Activated CD4-positive, alpha-beta T cell treated with anti-CD3 and anti-CD28 coated beads, Interleukin-2, amount 10 ng/mL, durations not matched to agents 7 days and 5 days (primary cell): Measurements from ENCODE around the gene CNTNAP2. TPM values are rescaled to one million over a fixed set of nuclear protein-coding genes. Genes with fewer than 3 reads are reported as not detected.

Experiments
- CTCF ChIA-PET: fragments of 350-600 bp; sonication (Branson Sonifier 250); formaldehyde crosslinking; loops from one replicate; lab custom pipeline; 2021; ENCODE audit warnings: antibody characterized with exemption; lab: Charles Lee
- POLR2A ChIA-PET: fragments of 350-600 bp; sonication (Branson Sonifier 250); formaldehyde crosslinking; loops from one replicate; lab custom pipeline; 2021; ENCODE audit warnings: antibody characterized with exemption; lab: Charles Lee
- DNase-seq: peaks from one replicate; pipeline ENCODE4 v3.0.0-alpha.2; 2020
- H3K27ac Mint-ChIP-seq: one replicate; pipeline ENCODE4 v1.8.0; 2021; ENCODE audit warnings: mild to moderate bottlenecking, moderate library complexity, mixed read lengths
- H3K27me3 Mint-ChIP-seq: one replicate; pipeline ENCODE4 v1.8.0; 2021; ENCODE audit warnings: mixed read lengths
- H3K36me3 Mint-ChIP-seq: one replicate; pipeline ENCODE4 v1.8.0; 2021; ENCODE audit warnings: low read depth, mixed read lengths
- H3K4me1 Mint-ChIP-seq: one replicate; pipeline ENCODE4 v1.8.0; 2021; ENCODE audit warnings: mixed read lengths
- H3K4me3 Mint-ChIP-seq: one replicate; pipeline ENCODE4 v1.8.0; 2021; ENCODE audit warnings: mild to moderate bottlenecking, moderate library complexity, mixed read lengths
- H3K9me3 Mint-ChIP-seq: one replicate; pipeline ENCODE4 v1.8.0; 2021; ENCODE audit warnings: mixed read lengths
- total RNA-seq, 2 experiments: library from RNA; stranded (reverse); gene quantifications; one replicate each; pipeline ENCODE4 v1.2.3, GENCODE V29; 2021

Gene CNTNAP2
- total RNA-seq, 2 experiments from 2014 or later: not detected

DNA sequence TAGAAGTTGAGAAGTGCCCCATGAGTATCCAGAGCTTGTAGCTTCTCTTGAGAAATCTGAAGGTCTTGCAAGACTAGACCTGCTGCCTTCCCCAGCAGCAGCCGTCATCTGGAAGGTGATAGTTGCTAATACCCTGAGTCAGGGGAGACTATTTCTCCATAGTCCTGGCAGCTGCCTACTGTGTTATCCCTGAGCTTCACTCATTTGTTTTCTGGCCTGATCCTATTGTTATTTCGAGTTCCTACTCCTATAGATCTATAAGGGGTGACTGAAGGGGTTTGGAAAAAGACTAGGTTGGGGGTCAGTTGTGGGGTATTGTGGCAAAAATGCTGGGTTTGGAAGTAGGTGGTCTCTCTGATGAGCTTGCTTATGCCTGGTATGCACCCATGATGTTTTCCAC lies 297.8 kb downstream of the CNTNAP2 start:
- no peak overlapping the region for H3K4me3 Mint-ChIP-seq
- H3K27ac Mint-ChIP-seq: no peak overlapping the region
- ChIA-PET POLR2A (no interaction called here), CTCF (no interaction called here)
- H3K36me3 Mint-ChIP-seq: no peaks in the 10 kb centered on the region
- H3K27me3 Mint-ChIP-seq: no peaks in the 10 kb centered on the region
- H3K9me3 Mint-ChIP-seq: no peaks in the 10 kb centered on the region
- no peaks in the 10 kb centered on the region for H3K4me1 Mint-ChIP-seq
- no peak for DNase-seq

DNA sequence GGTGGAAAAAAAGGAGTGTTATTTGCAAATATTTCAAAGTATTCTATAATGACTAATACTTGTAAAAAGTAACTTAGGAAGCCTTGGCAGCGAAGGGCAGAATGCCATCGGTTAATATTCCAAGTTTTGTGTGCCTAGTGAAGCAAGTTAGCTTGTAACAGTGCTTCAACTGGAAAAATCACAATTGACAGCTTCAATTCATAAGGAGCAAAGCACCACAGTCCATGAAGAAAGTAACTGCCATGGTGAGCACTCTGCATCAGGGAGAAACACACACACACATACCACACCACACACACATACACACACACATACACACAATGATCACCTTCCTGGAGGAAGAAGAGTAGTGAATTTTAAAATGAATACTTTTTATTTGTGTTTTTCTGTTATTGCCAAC lies 298.3 kb downstream of the CNTNAP2 start:
- H3K4me1 Mint-ChIP-seq: no peaks in the 10 kb centered on the region
- ChIA-PET POLR2A (no interaction called here), CTCF (no interaction called here)
- DNase-seq: no peak
- no peaks in the 10 kb centered on the region for H3K36me3 Mint-ChIP-seq
- no peak overlapping the region for H3K27ac Mint-ChIP-seq
- no peaks in the 10 kb centered on the region for H3K27me3 Mint-ChIP-seq
- no peak overlapping the region for H3K4me3 Mint-ChIP-seq
- no peaks in the 10 kb centered on the region for H3K9me3 Mint-ChIP-seq

DNA sequence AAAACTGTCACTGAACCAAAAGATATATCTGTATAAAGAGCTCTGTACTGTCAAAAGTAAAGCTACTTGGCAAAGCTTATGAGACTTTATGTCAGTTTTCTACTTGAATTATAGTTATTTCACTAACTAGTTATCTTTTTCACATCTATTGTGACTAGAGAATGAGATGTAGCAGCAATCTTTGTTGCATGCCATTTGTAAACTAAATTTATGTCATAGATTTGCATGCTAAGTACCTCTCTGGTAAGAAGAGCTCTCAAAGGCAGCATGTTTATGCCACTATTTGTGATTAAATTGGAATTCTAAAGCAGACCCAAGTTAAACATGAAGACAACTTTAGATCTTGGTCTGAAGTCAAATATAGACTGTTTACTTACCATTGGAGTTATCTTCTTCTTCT lies 300.6 kb downstream of the CNTNAP2 start:
- POLR2A ChIA-PET: no interaction called here
- Mint-ChIP-seq H3K27ac (no peak overlapping the region), H3K4me3 (no peak overlapping the region), H3K27me3 (no peaks in the 10 kb centered on the region), H3K4me1 (no peaks in the 10 kb centered on the region), H3K9me3 (no peaks in the 10 kb centered on the region), H3K36me3 (no peaks in the 10 kb centered on the region)
- no peak for DNase-seq
- CTCF ChIA-PET: no interaction called here

DNA sequence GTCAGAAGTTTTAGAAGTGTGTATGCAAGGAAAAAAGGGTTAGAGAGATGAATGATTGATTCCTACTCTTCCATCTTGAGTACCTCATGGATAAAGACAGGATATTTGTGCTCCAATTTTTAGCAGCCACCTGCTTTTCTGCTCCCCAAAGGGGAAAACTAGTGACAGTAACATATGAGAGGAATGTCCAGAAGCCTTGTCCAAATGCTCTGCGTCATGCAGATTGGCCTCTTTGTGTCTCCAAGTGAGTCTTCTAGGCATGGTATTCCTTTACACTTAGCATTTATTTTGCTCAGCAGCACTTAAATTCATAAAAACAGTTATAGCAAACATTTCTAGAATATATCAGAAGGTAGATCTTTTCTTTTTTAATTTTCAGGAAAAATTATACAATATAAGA lies 306.8 kb downstream of the CNTNAP2 start:
- Mint-ChIP-seq H3K27me3 (no peaks in the 10 kb centered on the region), H3K36me3 (no peaks in the 10 kb centered on the region), H3K4me1 (no peaks in the 10 kb centered on the region), H3K9me3 (no peaks in the 10 kb centered on the region), H3K27ac (no peak overlapping the region), H3K4me3 (no peak overlapping the region)
- DNase-seq: no peak
- CTCF ChIA-PET: no interaction called here
- POLR2A ChIA-PET: no interaction called here

DNA sequence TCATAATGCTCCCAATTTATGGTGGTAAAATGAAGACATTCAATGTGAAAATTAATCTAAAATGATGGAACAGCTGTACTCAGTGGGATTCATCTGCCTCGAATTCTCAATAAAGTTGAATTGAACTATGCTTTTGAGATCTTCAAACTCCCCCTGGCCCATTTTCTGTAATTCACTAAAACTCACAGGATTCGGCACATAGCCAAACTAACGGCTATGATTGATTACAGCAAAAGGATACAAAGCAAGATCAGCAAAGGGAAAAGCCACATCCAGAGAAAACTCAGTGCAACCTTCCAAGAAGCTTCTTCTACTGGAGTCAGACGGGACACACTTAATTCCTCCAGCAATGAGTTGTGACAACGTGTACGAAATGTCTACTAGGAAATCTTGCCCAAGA lies 307.5 kb downstream of the CNTNAP2 start:
- Mint-ChIP-seq H3K27me3 (no peaks in the 10 kb centered on the region), H3K27ac (no peak overlapping the region)
- CTCF ChIA-PET: no interaction called here

DNA sequence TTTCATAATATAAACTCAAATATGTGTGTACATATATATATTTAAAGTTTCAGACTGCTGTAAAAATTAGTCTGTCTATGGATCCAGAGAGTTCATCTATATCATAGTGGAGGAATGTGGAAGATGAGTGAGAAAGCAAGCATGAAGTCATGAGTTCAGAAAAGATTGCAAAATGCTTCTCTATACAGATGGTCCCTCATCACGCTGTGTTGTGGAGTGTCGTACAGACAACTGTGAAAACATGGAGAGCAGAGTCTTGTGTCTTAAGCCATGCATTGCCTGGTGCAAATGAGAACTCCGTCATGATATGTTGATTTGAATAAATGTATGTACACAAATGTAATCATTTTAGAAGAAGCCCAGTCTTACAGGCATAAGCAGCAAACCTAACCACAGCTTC lies 316.9 kb downstream of the CNTNAP2 start:
- CTCF ChIA-PET: no interaction called here
- DNase-seq: no peak
- Mint-ChIP-seq H3K27me3 (no peaks in the 10 kb centered on the region), H3K4me3 (no peak overlapping the region), H3K36me3 (no peaks in the 10 kb centered on the region), H3K9me3 (no peaks in the 10 kb centered on the region), H3K27ac (no peak overlapping the region), H3K4me1 (no peaks in the 10 kb centered on the region)
- POLR2A ChIA-PET: no interaction called here

More for the DNA sequence above, 307.5 kb downstream of the CNTNAP2 start:
- POLR2A ChIA-PET: no interaction called here
- DNase-seq: no peak
- Mint-ChIP-seq H3K4me3 (no peak overlapping the region), H3K36me3 (no peaks in the 10 kb centered on the region), H3K9me3 (no peaks in the 10 kb centered on the region), H3K4me1 (no peaks in the 10 kb centered on the region)

DNA sequence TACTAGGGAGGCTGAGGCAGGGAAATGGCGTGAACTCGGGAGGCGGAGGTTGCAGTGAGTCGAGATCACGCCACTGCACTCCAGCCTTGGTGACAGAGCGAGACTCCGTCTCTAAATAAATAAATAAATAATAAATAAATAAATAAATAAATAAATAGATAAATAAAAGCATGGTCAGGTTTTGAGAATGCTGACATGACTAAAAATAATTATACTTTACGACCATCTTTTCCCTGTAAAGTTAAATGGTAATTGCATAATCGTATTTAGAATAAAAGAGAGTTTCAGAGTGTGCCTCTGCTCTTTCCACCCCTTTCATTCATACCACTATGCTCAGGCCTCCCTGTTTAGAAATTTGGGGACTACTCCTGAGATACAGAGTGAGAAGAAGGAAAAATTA lies 326.5 kb downstream of the CNTNAP2 start:
- ChIA-PET POLR2A (no interaction called here), CTCF (no interaction called here)
- no peaks in the 10 kb centered on the region for H3K9me3 Mint-ChIP-seq
- no peaks in the 10 kb centered on the region for H3K27me3 Mint-ChIP-seq
- H3K27ac Mint-ChIP-seq: no peak overlapping the region
- H3K36me3 Mint-ChIP-seq: no peaks in the 10 kb centered on the region
- H3K4me1 Mint-ChIP-seq: no peaks in the 10 kb centered on the region
- no peak for DNase-seq
- H3K4me3 Mint-ChIP-seq: no peak overlapping the region

DNA sequence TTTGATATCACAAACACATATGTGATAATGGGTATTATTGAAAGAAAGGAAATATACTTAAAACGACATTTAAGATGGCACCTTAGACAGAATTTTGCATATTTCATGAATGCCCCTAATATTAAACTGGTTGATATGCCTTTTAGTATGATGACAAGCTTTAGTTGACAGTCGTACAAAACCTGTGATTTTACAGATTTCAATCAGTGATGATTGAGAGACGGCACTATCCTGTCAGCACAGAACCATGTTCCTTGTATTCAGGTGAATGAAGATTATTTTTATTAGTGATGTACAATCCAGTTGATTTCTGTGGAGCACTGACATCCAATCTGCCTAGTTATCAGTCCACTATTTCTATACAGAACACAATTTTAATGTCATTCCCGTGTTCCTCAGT lies 333.0 kb downstream of the CNTNAP2 start:
- no peaks in the 10 kb centered on the region for H3K9me3 Mint-ChIP-seq

DNA sequence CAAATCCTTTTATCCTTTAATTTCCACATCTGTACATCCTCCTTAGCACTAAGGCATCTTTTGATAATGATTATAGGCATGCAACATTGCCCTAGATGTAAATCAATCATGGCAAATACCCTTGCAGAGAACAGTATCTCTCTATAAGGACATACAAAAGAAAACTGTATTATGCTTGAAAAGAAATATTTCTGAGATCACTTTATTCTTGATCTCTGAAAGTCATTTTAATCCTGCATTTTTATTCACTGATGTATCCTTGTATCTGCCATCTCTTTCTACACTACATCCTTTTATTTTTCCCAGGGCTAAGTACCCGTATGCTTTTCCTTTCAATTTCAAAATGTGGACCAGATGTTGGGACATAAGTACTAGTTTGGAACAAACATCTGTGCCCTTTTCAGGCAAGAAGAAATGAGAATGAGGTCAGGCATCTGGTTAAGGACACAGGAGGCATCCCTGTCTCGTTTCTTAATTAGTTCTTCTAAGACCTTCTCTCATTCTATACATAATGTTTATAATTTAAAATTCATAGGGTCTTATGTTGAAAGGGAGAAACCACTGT lies 338.6 kb downstream of the CNTNAP2 start:
- H3K27ac Mint-ChIP-seq: no peak overlapping the region
- ChIA-PET POLR2A (no interaction called here), CTCF (no interaction called here)

More for the DNA sequence above, 333.0 kb downstream of the CNTNAP2 start:
- no peak overlapping the region for H3K4me3 Mint-ChIP-seq
- ChIA-PET CTCF (interaction anchor here (0.9 kb wide), 1 partner anchor 8 kb away, joined by 4 read pairs; no protein-coding TSS in a partner anchor), POLR2A (no interaction called here)
- H3K27me3 Mint-ChIP-seq: no peaks in the 10 kb centered on the region
- no peak for DNase-seq
- no peaks in the 10 kb centered on the region for H3K36me3 Mint-ChIP-seq
- no peak overlapping the region for H3K27ac Mint-ChIP-seq
- no peaks in the 10 kb centered on the region for H3K4me1 Mint-ChIP-seq

DNA sequence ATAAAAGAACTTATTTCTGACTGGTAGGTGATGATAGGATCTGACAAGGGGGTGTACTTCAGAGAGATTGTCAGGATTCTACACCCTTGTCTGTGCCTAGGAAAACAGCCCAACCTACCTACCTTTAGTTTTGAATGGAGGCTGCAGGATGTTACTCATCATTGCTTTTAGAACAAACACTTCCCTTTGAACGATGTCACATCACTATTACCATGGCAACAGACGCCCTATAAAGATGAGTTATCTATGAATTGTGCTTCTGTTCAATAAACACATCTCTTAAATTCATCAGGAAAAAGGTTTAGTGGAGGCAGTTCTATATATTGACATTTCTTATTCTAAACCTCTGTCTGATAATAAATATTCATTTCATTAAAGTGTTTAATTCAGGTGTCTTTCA lies 362.4 kb downstream of the CNTNAP2 start:
- no peaks in the 10 kb centered on the region for H3K36me3 Mint-ChIP-seq
- H3K27ac Mint-ChIP-seq: no peak overlapping the region
- no peaks in the 10 kb centered on the region for H3K9me3 Mint-ChIP-seq
- ChIA-PET CTCF (no interaction called here), POLR2A (no interaction called here)
- H3K4me1 Mint-ChIP-seq: no peaks in the 10 kb centered on the region
- no peak overlapping the region for H3K4me3 Mint-ChIP-seq
- no peak for DNase-seq
- H3K27me3 Mint-ChIP-seq: no peaks in the 10 kb centered on the region

More for the DNA sequence above, 338.6 kb downstream of the CNTNAP2 start:
- Mint-ChIP-seq H3K4me1 (no peaks in the 10 kb centered on the region), H3K36me3 (no peaks in the 10 kb centered on the region), H3K9me3 (no peaks in the 10 kb centered on the region), H3K4me3 (no peak overlapping the region), H3K27me3 (no peaks in the 10 kb centered on the region)
- DNase-seq: no peak

DNA sequence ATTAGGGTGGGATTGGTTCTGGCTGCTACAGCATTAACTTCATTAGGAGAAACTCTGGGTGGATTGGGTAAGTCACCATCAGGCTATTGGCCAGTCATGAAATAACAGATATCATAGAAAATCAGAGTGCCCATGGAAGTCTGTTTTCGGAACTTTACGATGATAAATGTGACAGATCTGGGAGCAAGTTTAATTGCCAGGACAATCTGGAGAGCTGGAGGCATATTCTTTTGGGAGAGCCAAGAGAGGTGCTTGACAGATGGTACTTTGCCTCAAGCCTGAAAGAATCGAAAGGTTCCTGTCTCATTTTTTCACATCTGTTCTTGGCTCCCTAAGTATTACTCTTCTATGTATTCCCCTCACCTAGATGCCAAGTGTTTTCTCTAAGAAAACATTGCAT lies 369.9 kb downstream of the CNTNAP2 start:
- ChIA-PET POLR2A (no interaction called here), CTCF (no interaction called here)
- no peaks in the 10 kb centered on the region for H3K9me3 Mint-ChIP-seq
- H3K4me1 Mint-ChIP-seq: no peaks in the 10 kb centered on the region
- H3K27ac Mint-ChIP-seq: no peak overlapping the region
- H3K36me3 Mint-ChIP-seq: no peaks in the 10 kb centered on the region
- no peak for DNase-seq
- H3K27me3 Mint-ChIP-seq: no peaks in the 10 kb centered on the region
- H3K4me3 Mint-ChIP-seq: no peak overlapping the region

DNA sequence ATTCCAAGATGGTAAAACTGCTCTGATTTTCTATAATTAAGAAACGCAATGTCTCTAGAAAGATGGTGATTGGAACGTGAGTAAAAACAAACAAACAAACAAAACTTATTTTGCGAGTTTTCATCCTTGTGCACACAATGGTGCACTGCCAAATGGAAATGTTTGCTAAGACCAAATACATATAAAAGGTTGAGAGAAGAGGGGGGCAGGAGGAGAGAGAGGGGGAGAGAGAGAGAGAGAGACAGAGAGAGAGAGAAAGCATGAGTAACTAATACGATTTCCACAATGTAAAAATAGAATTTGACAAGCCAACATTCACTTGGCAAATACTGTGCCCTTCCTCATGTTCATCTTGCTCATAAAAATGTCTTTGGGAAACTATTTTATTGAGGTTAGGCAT lies 375.4 kb downstream of the CNTNAP2 start:
- Mint-ChIP-seq H3K27ac (no peak overlapping the region), H3K27me3 (no peaks in the 10 kb centered on the region), H3K9me3 (peaks cover 6% of the 10 kb centered on the region), H3K4me3 (no peak overlapping the region), H3K4me1 (no peaks in the 10 kb centered on the region), H3K36me3 (no peaks in the 10 kb centered on the region)
- ChIA-PET CTCF (no interaction called here), POLR2A (no interaction called here)
- DNase-seq: no peak

DNA sequence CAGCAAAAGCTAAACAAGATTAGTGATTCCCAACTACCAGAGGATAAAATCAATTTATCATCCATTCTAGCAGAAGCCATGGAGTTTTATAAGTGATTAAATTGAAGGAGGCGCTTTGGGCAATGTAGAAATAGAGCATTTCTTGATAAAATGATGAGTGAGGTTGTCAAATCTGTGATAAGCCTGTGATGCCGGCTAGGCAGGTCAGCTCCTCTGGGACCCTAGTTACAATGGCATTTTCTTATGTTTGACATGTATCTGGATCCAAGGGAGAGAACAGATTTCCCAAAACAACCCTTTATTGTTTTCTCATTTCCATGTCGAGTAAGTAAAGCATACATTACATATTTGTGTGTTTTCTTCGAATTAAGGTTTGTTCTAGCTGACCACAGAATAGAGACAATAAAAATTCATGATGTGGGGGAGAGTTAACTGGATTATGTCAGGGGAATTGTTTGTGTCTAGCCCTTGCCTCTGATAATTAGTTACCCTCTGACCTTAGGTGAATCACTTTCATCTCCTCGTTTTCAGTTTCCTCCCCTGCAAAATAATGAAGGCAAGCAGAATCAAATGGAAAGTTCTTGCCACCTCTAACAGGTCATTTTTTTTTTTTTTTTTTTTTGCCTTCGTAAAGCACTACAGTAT lies 378.5 kb downstream of the CNTNAP2 start:
- no peak overlapping the region for H3K4me3 Mint-ChIP-seq
- no peak for DNase-seq
- peaks cover 6% of the 10 kb centered on the region for H3K9me3 Mint-ChIP-seq
- CTCF ChIA-PET: interaction anchor here (0.6 kb wide), 1 partner anchor 1669 kb away, joined by 7 read pairs; no protein-coding TSS in a partner anchor
- POLR2A ChIA-PET: no interaction called here
- no peaks in the 10 kb centered on the region for H3K4me1 Mint-ChIP-seq
- H3K27ac Mint-ChIP-seq: no peak overlapping the region
- no peaks in the 10 kb centered on the region for H3K36me3 Mint-ChIP-seq
- no peaks in the 10 kb centered on the region for H3K27me3 Mint-ChIP-seq

DNA sequence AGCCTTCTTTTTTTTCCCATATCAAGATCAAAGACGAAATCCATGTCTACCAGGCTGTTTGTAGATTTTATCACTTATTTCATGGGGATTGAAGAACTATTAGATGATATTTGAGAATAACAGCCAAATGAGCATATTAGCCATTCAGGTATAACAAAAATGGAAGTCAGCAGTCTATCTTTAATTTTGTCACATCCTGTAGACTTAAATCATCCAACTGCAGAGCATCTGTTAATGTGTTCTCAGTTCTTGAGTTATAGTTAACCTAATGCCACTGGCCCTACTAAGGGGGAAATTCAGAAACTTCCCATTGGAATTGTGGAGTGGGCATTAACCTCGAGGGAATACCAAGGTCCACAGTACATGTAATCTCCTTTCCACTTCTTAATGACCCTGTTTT lies 380.1 kb downstream of the CNTNAP2 start:
- Mint-ChIP-seq H3K9me3 (peaks cover 6% of the 10 kb centered on the region), H3K27me3 (no peaks in the 10 kb centered on the region), H3K4me1 (no peaks in the 10 kb centered on the region), H3K36me3 (no peaks in the 10 kb centered on the region), H3K4me3 (no peak overlapping the region), H3K27ac (no peak overlapping the region)
- DNase-seq: no peak
- ChIA-PET POLR2A (no interaction called here), CTCF (no interaction called here)
